Esophagus mucosa (tissue), 1 donor: ENCODE results near the gene ACTN1. TPM values are rescaled to one million over a fixed set of nuclear protein-coding genes. Genes with fewer than 3 reads are reported as not detected.
"Not testable (repeated sequence)": the region's sequence is repeated elsewhere in the genome, so short reads cannot be mapped to it uniquely, and the experiment has no call there.

Experiments used
- ATAC-seq: fragments of 200-7000 bp; cut with Tn5 transposase; one replicate; pipeline ENCODE4 v1.9.1; 2020
- total RNA-seq: library from RNA; stranded (reverse); gene quantifications from one replicate; pipeline ENCODE4 v1.2.4, GENCODE V29; 2023
- donor health status: DM: yes; HTN: yes; CAD: no.

ACTN1 gene
- total RNA-seq = 117 TPM

- ATAC-seq = peak; percentile 83
These were observed at the start of gene ACTN1 for GRCh38 chr14:68979021-68979721. TSS of gene ACTN1 (minus strand) at chr14:68979302. CDS start at chr14:68979056, 246 bp downstream.

GRCh38 chr14:69027242-69027913, 48.3 kb upstream of the ACTN1 start:
- ATAC-seq = no peak

- ATAC-seq = no peak
These were observed 43.9 kb upstream of the ACTN1 start for GRCh38 chr14:69023035-69023434.

- ATAC-seq = not testable (repeated sequence)
These were observed 43.0 kb upstream of the ACTN1 start for GRCh38 chr14:69022093-69022492.

- ATAC-seq = no peak
These were observed 38.6 kb upstream of the ACTN1 start for GRCh38 chr14:69017706-69018105.

- ATAC-seq = peak; percentile 45
These were observed 35.7 kb upstream of the ACTN1 start for GRCh38 chr14:69014829-69015259.

- peak; percentile 67 for ATAC-seq
These were observed 35.1 kb upstream of the ACTN1 start for GRCh38 chr14:69013943-69014782.

- no peak for ATAC-seq
These were observed 33.3 kb upstream of the ACTN1 start for GRCh38 chr14:69012256-69012953.

GRCh38 chr14:69010648-69011047, 31.5 kb upstream of the ACTN1 start:
- ATAC-seq = no peak

GRCh38 chr14:69008421-69008884, 29.4 kb upstream of the ACTN1 start:
- no peak for ATAC-seq

GRCh38 chr14:69006346-69006745, 27.2 kb upstream of the ACTN1 start:
- no peak for ATAC-seq

GRCh38 chr14:69005432-69006148, 26.5 kb upstream of the ACTN1 start:
- peak; percentile 90 for ATAC-seq

- ATAC-seq = no peak
These were observed 25.8 kb upstream of the ACTN1 start for GRCh38 chr14:69004731-69005431.

GRCh38 chr14:69003626-69004025, 24.5 kb upstream of the ACTN1 start:
- ATAC-seq = no peak

GRCh38 chr14:69002069-69002468, 23.0 kb upstream of the ACTN1 start:
- peak; percentile 76 for ATAC-seq

GRCh38 chr14:69001375-69001774, 22.3 kb upstream of the ACTN1 start:
- ATAC-seq = no peak

GRCh38 chr14:68998062-68998461, 19.0 kb upstream of the ACTN1 start:
- no peak for ATAC-seq

GRCh38 chr14:68995731-68996130, 16.6 kb upstream of the ACTN1 start:
- no peak for ATAC-seq

- no peak for ATAC-seq
These were observed 15.0 kb upstream of the ACTN1 start for GRCh38 chr14:68994056-68994455.

- ATAC-seq = no peak
These were observed 8.5 kb upstream of the ACTN1 start for GRCh38 chr14:68987653-68988036.
